ENCODE measurements around the gene STK32C.

DNA sequence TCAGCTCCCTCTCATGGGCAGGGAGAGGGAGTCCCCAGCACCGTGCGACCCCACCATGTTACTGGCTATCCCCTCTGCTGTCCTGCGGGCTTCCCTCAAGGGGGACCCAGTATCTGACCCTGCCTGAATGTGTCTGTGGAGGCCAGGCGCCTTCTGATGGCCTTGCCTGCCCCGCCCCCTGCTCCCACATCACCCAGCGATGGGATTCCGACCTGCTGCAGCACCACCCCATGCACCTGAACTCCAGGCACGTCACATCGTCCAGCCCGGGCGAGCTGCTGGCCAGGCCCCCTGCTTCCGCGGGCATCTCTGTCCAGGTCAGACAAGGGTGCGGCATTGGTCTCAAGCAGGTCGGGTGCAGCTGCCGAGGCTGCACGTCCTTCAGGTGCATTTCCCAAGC lies 43.2 kb upstream of the STK32C start:
- TF ChIP-seq, protein P1, sequence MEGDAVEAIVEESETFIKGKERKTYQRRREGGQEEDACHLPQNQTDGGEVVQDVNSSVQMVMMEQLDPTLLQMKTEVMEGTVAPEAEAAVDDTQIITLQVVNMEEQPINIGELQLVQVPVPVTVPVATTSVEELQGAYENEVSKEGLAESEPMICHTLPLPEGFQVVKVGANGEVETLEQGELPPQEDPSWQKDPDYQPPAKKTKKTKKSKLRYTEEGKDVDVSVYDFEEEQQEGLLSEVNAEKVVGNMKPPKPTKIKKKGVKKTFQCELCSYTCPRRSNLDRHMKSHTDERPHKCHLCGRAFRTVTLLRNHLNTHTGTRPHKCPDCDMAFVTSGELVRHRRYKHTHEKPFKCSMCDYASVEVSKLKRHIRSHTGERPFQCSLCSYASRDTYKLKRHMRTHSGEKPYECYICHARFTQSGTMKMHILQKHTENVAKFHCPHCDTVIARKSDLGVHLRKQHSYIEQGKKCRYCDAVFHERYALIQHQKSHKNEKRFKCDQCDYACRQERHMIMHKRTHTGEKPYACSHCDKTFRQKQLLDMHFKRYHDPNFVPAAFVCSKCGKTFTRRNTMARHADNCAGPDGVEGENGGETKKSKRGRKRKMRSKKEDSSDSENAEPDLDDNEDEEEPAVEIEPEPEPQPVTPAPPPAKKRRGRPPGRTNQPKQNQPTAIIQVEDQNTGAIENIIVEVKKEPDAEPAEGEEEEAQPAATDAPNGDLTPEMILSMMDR (IDR thresholded peaks at IDR 0.05): no peak
- TF ChIP-seq EZH2 (IDR thresholded peaks at IDR 0.05; ENCODE audit: borderline replicate concordance, insufficient read depth, low read depth, low read length, poor library complexity, severe bottlenecking): no peak

All from B cell (primary cell).